DOHH2 (cell line): ENCODE results near the gene ADPRH.

Experiments used
- CTCF ChIP-seq: fragments of 200-600 bp; sonication (generic); IDR thresholded peaks from one replicate; pipeline ENCODE4 v1.5.1; 2014; ENCODE audit warnings: antibody characterized with exemption, mild to moderate bottlenecking, low read depth, low read length; ENCODE audit not compliant: poor library complexity, severe bottlenecking
- EZH2phosphoT487 ChIP-seq: fragments of 200-600 bp; sonication (generic); IDR thresholded peaks from 2 replicates; pipeline ENCODE4 v1.6.1; 2017; ENCODE audit warnings: borderline replicate concordance, mild to moderate bottlenecking, antibody characterized with exemption, low read length, moderate library complexity, mixed read lengths

- TF ChIP-seq CTCF = no peak
- TF ChIP-seq EZH2phosphoT487 = no peak
These were observed 28.9 kb upstream of the ADPRH start for GRCh38 chr3:119550192-119550910.
